ENCODE results near the gene PFAS.

GRCh38 chr17:8226536-8227237 lies 22.4 kb upstream of the PFAS start:
- no peak for TF ChIP-seq EZH2 (IDR thresholded peaks at IDR 0.05; ENCODE audit: insufficient read depth, poor library complexity, severe bottlenecking)
- TF ChIP-seq EZH2phosphoT487 (IDR thresholded peaks at IDR 0.05; ENCODE audit: insufficient read depth, low read depth), result no peak

Measured in GM23248 (cell line).